ENCODE data around the gene ATP2A1.

ATP2A1 gene

DNA sequence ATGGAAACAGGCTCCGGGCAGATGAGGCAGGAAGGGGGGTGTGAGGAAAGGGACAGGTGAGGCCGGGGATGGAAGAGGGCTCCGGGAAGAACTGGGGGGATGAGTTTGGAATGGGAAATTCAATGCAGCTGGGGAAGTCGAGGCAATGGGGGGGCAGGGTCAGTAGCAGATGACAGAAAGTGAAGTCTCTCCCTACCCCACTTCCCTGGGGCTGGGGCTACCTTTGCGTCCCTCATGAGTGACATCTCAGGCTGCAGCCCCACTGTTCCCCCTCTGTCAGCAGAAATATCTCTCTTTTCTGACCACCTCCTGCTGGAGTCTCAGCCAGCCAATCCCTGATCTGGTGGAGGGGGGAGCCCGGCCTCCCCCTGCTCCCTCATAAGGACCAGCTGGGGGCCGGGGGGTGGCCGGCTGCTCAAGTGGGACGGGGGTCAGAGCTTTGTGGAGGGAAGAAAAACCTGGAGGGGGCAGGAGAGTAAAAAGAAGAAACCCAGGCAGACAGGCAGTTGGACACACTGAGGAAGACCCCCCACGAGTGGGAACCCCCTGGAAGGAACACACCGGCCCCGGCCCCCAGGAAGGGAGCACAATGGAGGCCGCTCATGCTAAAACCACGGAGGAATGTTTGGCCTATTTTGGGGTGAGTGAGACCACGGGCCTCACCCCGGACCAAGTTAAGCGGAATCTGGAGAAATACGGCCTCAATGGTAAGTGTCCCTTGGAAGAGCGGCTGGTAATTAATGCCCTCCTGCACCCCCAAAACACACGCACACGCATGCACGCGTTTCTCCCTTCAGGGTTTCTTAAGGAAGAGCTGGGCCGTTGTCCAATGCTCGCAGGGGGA, at the start of gene ATP2A1:
TSS of gene ATP2A1 (plus strand) at position 406 of the 844 bp plus-strand sequence. CDS start at position 590, 184 bp downstream.
- no peak for DNase-seq

DNA sequence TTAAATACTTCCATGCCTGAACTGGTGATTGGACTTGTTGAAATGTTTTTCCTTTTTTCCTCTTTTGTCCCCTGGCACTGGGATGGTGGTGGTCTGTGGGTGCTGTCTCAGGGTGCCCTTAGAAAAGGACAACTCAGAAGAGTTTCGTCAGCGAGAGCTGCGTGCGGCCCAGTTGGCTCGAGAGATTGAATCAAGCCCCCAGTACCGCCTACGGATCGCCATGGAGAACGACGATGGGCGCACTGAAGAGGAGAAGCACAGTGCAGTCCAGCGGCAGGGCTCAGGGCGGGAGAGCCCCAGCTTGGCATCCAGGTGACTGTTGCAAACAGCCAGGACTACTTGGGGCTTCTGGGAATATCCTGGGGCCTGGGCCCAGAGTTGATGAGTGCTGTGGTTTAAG, 48.5 kb upstream of the ATP2A1 start:
- DNase-seq, result no peak

DNA sequence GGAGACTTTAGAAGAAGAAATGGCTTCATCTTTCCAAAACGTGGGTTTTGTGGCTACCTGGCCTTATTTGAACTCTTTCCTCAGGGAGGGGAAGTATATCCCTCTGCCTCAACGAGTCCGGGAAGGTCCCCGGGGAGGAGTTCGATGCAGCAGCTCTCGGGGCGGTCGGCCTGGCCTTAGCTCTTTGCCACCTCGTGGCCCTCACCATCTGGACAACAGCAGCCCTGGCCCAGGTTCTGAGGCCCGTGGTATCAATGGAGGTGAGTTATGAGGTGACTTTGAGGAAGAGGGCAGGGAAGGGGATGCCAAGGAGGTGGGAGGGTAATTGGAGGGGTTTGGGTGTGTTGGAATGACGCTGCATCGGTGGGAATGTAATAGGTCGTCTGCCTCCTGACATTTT, 47.8 kb upstream of the ATP2A1 start:
- DNase-seq, result no peak

DNA sequence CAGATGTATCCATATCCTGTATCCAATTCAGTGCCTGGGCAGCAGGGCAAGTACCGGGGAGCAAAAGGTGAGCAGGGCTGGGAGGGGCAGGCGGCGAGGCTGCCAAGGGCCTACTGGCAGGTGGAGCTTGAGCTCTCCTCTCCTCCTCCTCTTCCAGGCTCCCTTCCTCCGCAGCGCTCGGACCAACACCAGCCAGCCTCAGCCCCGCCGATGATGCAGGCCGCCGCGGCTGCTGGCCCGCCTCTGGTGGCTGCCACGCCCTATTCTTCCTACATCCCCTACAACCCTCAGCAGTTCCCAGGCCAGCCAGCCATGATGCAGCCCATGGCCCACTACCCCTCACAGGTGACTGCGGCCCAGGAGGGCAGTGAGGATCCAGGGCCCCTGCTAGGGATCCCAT, 43.9 kb upstream of the ATP2A1 start:
- DNase-seq, result no peak

DNA sequence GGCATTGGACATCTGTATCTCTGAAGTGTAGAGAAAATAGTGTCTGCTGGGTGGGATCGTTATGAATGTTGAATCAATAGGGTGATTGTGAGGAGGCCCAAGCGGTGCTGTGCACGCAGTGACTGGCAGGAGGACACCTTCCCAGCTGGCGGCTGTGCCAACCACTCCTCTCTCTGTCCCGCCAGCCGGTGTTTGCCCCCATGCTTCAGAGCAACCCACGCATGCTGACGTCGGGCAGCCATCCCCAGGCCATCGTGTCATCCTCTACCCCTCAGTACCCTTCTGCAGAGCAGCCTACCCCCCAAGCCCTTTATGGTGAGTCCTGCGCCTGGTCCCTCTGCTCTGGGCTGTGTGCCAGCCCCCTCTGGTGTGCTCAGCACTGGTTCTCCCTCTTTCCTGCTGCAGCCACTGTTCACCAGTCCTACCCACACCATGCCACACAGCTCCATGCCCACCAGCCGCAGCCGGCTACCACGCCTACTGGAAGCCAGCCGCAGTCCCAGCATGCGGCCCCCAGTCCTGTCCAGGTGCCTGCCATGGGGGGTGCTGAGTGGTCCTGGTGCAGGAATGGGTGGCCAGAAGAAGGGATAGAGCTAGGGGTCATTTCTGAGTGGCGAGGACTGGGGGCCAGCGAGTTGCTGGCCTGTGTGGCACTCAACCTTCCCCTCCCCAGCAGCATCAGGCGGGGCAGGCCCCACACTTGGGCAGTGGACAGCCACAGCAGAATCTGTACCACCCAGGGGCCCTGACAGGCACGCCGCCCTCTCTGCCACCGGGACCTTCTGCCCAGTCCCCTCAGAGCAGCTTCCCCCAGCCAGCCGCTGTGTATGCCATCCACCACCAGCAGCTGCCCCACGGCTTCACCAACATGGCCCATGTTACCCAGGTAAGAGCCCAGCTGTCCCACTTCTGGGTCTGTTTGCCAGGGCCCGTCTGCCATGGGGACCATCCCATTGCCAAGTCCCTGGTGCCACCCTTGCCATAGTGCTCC, 43.1 kb upstream of the ATP2A1 start:
- no peak for DNase-seq

DNA sequence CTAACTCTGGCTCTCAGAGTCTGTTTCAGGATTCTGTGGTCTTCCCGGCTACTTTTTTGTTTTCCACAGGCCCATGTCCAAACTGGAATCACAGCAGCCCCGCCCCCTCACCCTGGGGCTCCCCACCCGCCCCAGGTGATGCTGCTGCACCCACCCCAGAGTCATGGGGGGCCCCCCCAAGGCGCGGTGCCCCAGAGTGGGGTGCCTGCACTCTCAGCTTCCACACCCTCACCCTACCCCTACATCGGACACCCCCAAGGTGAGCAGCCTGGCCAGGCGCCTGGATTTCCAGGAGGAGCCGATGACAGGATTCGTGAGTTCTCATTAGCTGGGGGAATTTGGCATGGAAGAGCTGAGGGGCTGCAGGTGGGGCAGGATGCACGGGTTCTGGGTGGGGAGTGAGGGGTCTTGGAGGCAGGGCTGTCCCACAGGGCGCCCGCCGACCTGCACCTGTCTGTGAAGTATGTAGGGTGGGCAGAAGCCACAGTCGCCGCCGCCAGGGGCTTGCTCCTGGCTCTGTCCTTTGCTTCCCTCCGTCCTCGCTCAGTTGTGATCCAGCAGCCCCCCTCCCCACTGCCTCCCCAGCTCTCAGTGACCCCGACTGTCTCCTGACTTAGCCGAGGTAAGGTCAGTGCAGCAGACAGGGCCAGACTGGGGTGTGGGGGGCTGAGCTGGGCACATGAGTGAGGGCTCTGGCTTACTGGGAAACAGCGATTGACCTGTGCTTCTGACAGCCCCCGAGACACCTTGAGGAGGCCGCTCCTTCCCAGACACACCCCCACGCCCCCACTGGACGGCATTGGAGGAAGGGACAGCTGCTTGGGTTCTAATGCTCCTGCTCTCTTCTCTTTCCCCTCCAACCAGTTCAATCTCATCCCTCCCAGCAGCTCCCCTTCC, 42.2 kb upstream of the ATP2A1 start:
- no peak for DNase-seq

DNA sequence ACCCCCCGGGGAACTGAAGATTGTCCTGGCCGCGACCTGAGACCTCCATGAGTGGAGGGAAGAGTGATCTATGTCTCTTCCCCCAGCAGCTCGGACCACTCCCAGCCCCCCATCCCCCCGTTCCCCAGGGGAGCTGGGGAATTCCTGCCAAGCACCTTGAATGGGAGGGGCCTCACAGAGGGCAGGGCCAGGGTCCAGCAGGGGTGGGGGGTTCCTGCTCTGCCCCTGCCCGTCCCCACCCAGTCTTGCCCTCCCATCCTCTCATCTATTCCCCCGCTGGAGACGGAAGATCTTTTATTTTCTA, 41.6 kb upstream of the ATP2A1 start:
- DNase-seq, result no peak

DNA sequence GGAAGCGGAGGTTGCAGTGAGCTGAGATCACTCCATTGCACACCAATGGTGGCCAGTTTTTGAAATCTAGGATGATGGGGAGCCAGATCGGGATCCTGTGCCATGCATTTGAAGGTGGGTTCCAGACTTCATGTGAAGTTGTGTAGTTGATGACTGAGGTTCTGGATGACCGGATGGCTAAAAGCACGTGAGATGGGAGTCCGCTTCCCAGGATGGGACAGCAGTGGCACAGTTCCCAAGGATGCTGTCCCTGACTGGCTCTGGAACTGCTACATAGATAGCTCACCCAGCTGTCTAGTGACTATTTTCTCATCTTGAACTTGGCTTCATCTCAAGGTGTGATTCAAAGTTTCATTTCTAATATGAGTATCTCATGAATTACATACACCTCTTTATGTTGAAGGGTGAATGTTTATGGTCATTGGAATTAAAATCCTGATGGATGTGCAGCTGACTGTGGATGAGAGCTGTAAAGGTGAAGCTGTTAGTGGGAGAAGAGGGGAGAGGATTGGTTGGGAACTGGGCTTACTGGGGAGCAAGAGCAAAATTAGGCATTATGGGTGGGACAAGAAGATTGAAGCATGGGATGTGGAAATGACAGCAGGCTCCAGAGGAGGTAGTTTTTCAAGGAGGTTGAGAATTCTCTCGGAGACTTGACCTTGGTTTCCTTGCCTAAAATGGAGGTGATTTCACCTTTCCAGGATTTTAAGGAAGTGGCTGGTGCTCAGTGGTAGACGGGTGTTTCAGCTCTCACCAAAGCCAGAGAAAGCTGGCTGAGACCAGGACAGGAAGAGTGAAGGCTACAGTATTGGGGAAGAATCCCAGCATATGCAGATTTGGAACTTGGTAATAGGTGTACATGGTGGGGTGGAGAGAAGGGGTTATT, 40.4 kb upstream of the ATP2A1 start:
- no peak for DNase-seq

DNA sequence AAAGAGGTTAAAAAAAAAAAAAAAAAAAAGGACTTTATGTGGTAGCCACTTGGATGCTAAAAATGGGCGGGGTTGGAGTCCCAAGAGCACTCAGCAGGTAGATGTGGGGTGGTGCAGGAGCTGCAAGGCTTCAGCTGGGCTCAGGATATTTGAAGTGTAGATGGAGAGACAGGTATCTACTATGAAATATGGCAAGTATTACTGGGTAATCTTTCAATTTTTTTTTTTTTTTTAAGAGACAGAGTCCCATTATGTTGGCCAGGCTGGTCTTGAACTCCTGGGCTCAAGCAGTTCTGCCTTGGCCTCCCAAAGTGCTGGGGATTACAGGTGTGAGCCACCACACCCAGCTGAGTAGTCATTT, 39.8 kb upstream of the ATP2A1 start:
- no peak for DNase-seq

DNA sequence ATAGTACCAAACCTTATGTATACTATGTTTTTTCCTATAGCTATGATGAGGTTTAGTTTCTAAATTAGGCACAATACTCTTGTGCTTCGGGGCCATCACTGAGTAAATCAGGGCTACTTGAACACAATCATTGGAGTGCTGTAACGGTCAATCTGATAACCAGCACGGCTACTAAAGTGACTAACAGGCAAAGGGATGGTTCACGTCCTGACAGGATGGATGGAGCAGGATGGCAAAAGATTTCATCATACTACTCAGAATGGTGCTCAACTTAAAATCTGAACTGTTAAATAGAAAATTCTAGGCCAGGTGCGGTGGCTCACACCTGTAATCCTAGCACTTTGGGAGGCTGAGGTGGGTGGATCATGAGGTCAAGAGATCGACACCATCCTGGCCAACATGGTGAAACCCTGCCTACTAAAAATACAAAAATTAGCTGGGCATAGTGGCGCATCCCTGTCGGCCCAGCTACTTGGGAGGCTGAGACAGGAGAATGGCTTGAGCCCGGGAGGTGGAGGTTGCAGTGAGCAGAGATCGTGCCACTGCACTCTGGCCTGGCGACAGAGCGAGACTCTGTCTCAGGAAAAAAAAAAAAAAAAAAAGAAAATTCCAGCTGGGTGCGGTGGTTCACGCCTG, 39.2 kb upstream of the ATP2A1 start:
- DNase-seq, result no peak

DNA sequence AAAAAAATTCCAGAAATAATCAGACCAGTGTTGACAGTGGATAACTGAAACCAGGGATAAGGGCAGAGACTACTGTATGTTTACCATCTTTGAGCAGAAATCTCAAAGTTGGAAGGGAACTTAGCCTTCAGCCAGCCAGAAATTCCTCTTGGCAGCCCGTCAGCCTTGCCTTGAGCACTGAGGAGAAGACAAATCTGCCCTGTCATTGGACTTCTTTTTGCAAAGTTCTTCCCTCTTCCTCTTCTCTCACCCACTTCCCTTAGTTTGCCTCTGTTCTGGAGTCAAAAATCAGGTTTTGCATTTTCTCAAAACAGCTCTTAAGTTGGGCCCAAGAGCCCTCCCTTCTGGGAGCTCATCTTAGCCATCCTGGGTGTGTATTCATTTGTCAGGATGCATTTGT, 38.4 kb upstream of the ATP2A1 start:
- no peak for DNase-seq

DNA sequence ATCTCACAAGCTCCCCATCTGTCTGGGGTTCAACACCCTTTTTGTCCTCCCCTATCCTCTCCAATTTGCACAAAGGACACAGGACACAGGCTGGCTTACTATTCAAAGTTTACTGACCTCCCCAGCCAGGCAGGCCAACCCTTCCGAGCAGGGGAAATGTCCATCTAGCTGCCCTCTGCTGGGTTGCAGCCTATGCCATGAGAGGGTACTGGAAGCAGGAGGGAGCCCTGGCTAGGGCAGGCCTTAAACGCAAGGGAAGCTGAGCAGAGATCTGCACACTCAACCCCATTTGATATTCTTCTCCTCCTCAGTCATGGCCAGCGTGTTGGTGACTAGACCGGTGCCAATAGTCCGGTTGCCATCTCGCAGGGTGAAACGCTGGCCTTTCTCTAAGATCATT, 35.6 kb upstream of the ATP2A1 start:
- DNase-seq, result no peak

DNA sequence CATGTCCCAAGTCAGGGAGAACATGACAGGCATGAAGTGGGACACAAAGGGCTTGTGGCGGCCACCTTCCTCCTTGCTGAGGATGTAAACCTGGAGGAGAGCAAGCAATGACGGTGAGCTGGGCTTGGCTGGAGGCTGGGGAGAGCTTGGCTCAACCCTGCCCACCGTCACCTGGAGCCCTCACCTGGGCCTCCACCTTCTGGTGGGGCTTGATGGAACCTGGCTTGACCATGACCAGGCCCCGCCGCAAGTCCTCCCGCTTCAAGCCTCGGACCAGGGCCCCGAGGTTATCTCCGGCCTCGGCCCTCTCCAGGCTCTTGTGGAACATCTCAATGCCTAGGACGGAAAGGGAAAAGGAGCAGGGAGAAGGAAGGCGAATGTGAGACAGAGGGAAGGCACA, 34.5 kb upstream of the ATP2A1 start:
- DNase-seq, result no peak

DNA sequence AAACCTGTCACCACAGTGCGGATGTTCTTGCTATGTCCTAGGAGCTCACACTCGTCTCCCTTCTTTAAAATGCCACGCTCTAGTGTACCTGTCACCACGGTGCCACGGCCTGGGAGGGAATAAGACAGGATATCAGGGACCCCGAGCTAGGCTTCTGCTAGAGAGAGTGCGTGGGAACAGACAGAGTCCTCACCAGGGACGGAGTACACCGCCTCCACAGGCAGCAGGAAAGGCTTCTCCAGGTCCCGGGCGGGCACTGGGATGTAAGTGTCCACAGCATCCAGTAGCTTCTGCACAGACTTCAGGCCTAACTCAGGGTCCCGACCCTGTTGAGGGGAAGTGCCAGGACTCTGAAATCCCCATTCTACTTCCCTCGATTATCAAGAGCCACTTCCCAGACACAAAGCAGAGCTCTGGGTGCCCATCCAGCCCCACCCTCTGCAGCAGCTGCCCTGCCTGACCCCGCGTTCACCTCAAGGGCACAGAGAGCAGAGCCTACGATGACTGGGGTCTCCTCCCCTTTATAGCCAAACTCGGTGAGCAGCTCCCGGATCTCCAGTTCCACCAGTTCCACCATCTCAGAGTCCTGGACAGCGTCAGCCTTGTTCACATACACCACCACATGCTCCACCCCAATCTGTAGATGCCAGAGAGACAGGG, 33.9 kb upstream of the ATP2A1 start:
- no peak for DNase-seq

DNA sequence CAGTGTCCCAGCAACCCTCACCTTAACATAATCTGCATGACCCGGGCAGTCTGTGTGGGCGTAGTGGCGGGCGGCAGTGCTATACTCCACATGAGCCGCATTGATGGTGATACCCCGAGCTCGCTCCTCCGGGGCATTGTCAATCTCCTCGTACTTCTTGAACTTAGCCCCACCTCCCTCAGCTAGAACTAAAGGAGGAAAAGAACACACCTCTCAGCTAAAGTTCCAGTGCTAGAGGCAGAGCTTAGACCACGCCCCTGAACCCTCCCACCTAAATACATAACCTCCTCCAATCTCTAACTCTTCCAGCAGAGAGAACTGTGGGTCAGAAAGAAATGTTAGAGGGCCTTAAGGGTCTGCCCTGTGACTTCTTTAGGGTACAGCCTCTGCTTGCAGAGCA, 33.0 kb upstream of the ATP2A1 start:
- no peak for DNase-seq

DNA sequence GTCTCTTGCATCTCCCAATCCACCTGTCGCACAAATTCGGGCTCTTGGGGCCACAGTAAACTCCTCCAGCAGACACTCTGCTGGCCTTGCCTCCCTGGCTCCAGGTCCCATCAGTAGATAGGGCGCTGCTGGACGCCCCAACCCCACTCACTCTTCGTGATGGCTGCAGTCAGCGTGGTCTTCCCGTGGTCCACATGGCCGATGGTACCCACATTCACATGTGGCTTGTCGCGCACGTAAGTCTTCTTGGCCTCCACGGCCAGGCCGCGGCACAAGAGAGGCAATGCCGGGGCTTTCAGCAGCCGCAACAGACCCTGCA, 32.6 kb upstream of the ATP2A1 start:
- no peak for DNase-seq

DNA sequence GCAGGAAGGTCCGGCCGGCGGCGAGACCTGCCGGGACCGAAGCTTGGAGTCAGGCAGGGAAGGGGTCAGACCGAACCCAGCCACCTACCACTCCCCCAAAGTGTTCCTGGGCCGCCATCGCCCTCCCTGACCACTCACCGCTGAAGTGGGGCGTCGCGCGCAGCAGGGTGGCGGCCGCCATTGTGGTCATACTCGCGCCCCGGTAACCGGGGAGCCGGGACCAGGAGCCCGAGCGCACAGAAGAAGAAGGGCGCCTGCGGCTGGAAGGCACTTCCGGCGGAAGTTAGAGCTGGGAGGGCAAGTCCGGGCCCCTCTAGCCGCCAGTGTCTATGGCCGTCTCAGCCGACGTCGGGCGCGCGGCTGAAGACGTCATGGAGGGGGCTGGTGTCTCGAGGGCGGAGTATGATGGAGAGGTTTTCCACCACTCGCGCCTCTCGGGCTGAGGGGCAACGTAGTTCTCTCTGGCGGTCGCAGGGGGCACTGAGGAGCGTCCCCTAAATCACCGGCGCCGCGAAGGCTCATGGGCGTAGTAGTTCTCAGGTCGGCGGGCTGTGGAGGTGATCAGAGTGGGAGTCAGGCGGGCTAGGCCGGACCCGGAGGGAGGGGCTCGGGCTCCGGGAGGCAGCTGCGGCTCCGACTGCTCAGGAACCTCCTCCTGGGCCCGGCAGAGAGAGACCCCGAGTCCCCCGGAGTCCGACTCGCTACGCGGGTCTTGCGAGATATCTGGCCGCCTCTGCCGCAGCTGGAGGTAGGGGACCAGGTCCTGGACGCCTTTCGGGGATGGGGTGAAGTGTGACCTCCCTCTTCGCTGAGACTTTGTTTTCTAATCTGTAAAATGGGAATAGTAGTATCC, 32.0 kb upstream of the ATP2A1 start, which contains the start of gene TUFM:
TSS of gene TUFM (minus strand) at position 269 of the 853 bp plus-strand sequence. CDS start at position 190, 79 bp downstream.
- peak; percentile 83 for DNase-seq

DNA sequence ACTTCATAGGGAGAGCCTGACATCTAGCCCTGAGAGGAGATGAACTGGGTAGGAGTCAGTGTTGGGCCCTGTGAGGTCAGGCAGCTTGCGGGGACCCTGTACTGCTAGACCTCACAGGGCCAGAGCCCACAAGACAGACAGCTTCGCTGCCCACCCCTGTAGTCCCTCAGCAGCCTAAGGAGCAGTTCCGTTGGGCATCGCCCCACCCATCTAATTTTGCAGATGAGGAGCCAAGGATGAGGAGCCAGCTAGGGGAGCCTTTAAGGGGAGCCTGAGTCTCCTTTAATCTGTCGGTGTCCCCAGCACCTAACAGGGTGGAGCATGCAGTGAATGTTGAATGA, 31.4 kb upstream of the ATP2A1 start:
- no peak for DNase-seq

DNA sequence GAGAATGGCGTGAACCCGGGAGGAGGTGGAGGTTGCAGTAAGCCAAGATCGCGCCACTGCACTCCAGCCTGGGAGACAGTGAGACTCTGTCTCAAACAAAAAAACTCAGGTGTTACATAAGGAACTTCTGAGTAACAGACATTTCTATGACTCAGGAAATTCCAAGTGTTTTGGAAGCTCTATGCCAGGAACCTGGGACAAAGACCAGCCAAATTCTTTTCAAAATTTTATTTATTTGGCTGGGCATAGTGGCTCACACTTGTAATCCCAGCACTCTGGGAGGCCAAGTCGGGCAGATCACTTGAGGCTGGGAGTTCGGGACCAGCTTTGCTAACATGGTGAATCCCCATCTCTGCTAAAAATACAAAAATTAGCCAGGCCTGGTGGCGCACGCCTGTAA, 19.9 kb upstream of the ATP2A1 start:
- DNase-seq, result no peak

DNA sequence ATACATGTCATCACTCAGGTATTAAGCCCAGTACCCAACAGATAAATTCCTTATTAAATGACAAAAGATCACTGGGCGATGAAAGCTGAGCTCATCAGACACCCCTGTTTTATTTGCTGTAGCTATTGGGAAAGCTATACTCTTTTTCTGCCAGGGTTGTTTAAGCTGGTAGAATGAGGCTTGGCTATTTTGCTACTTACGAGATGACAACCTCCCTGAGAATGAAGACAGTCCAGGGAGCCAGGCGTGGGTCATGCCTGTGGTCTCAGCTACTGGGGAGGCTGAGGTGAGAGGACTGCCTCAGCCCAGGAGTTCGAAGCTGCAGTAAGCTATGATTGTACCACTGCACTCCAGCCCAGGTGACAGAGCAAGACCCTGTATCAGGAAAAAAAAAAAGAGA, 19.0 kb upstream of the ATP2A1 start:
- DNase-seq, result no peak

Measured in SIG-M5 (cell line).